HG03159 (cell line): Measurements from ENCODE around the gene DNM2.
"Not testable (repeated sequence)": the region's sequence is repeated elsewhere in the genome, so short reads cannot be mapped to it uniquely, and the experiment has no call there.

Experiments used
- ATAC-seq: cut with Tn5 transposase; IDR thresholded peaks from one replicate; pipeline ENCODE4 v1.9.1; 2021; ENCODE audit warnings: mild to moderate bottlenecking, moderate library complexity; ENCODE audit not compliant: unreplicated experiment

Gene DNM2

GRCh38 chr19:10717356-10718204 lies at the start of gene DNM2:
TSS of gene DNM2 (plus strand) at chr19:10718079. CDS start at chr19:10718243, 164 bp downstream.
- ATAC-seq: peak; percentile 80

- no peak for ATAC-seq
Measured at GRCh38 chr19:10669246-10669645, 48.6 kb upstream of the DNM2 start.

- ATAC-seq: no peak
Measured at GRCh38 chr19:10670182-10670581, 47.7 kb upstream of the DNM2 start.

GRCh38 chr19:10670876-10671804 lies 46.7 kb upstream of the DNM2 start:
- no peak for ATAC-seq

GRCh38 chr19:10671922-10672321 lies 46.0 kb upstream of the DNM2 start:
- ATAC-seq: not testable (repeated sequence)

GRCh38 chr19:10675214-10675613 lies 42.7 kb upstream of the DNM2 start:
- ATAC-seq: not testable (repeated sequence)

- no peak for ATAC-seq
Measured at GRCh38 chr19:10677751-10678150, 40.1 kb upstream of the DNM2 start.

GRCh38 chr19:10678813-10679212 lies 39.1 kb upstream of the DNM2 start:
- no peak for ATAC-seq

- no peak for ATAC-seq
Measured at GRCh38 chr19:10679743-10680142, 38.1 kb upstream of the DNM2 start.

GRCh38 chr19:10680545-10681135 lies 37.2 kb upstream of the DNM2 start:
- no peak for ATAC-seq

GRCh38 chr19:10681658-10682057 lies 36.2 kb upstream of the DNM2 start:
- no peak for ATAC-seq

GRCh38 chr19:10682397-10683063 lies 35.3 kb upstream of the DNM2 start:
- ATAC-seq: no peak

GRCh38 chr19:10683064-10683426 lies 34.8 kb upstream of the DNM2 start:
- no peak for ATAC-seq

GRCh38 chr19:10683582-10683981 lies 34.3 kb upstream of the DNM2 start:
- no peak for ATAC-seq

GRCh38 chr19:10685210-10685609 lies 32.7 kb upstream of the DNM2 start:
- ATAC-seq: no peak

- ATAC-seq: no peak
Measured at GRCh38 chr19:10686193-10686592, 31.7 kb upstream of the DNM2 start.

- no peak for ATAC-seq
Measured at GRCh38 chr19:10686661-10687517, 31.0 kb upstream of the DNM2 start.

- no peak for ATAC-seq
Measured at GRCh38 chr19:10687518-10688288, 30.2 kb upstream of the DNM2 start.
